Adipose tissue (tissue), 3 donors: Measurements from ENCODE around the gene FAM186B. TPM values are rescaled to one million over a fixed set of nuclear protein-coding genes. Genes with fewer than 3 reads are reported as not detected.

Experiments
- H3K27ac ChIP-seq: one replicate; pipeline ENCODE4 v1.5.1; 2013; ENCODE audit warnings: low read depth, low read length
- WGBS, 3 donors: extraction: QIAGEN DNeasy Blood & Tissue Kit; methylation state at CpG; one replicate each; pipeline ENCODE4 v1.1.7; 2013; 5-methylcytosine and 5-hydroxymethylcytosine counted together
- polyA plus RNA-seq, 3 donors: library from polyadenylated mRNA; stranded (reverse); fragments of 200-250 nt; gene quantifications; one replicate each; pipeline ENCODE4 v1.2.3, GENCODE V29; 2013
- donor health status: healthy with polysubstance abuse.
- donor health status: Bipolar disorder and iron deficiency.
- donor health status: healthy.

Gene FAM186B
- polyA plus RNA-seq, 3 donors, result 0.25 to 1.7 (median 0.67) TPM

- no peak overlapping the region for H3K27ac ChIP-seq
- WGBS, 3 donors, result 62 to 81% (median 64%) methylated on average over 7 of the region's 7 CpGs
These were observed 20.8 kb downstream of the FAM186B start for GRCh38 chr12:49584591-49584990.

GRCh38 chr12:49583366-49584094 is 21.9 kb downstream of the FAM186B start:
- H3K27ac ChIP-seq, result no peak overlapping the region
- WGBS, 3 donors, result 71 to 80% (median 74%) methylated on average over 13 of the region's 13 CpGs

- 29 to 63% (median 47%) methylated on average over 4 of the region's 4 CpGs for WGBS, 3 donors
- no peak overlapping the region for H3K27ac ChIP-seq
These were observed 22.6 kb downstream of the FAM186B start for GRCh38 chr12:49582850-49583249.

- no peak overlapping the region for H3K27ac ChIP-seq
These were observed 23.2 kb downstream of the FAM186B start for GRCh38 chr12:49582201-49582600.

GRCh38 chr12:49580572-49581535 is 24.6 kb downstream of the FAM186B start:
- WGBS, 3 donors, result 27 to 39% (median 39%) methylated on average over 8 of the region's 8 CpGs
- no peak overlapping the region for H3K27ac ChIP-seq

More at GRCh38 chr12:49582201-49582600, 23.2 kb downstream of the FAM186B start:
- WGBS, 3 donors, result 57 to 81% (median 81%) methylated on average over 1 of the region's 1 CpG

- H3K27ac ChIP-seq, result no peak overlapping the region
- 67 to 90% (median 80%) methylated on average over 13 of the region's 13 CpGs for WGBS, 3 donors
These were observed 26.8 kb downstream of the FAM186B start for GRCh38 chr12:49578471-49579112.

GRCh38 chr12:49577589-49578315 is 27.7 kb downstream of the FAM186B start:
- no peak overlapping the region for H3K27ac ChIP-seq
- 74 to 82% (median 79%) methylated on average over 9 of the region's 9 CpGs for WGBS, 3 donors

GRCh38 chr12:49568442-49569162 is 36.8 kb downstream of the FAM186B start:
- WGBS, 3 donors, result 2 to 3% (median 3%) methylated on average over 19 of the region's 19 CpGs

GRCh38 chr12:49567611-49568441 is 37.6 kb downstream of the FAM186B start, which contains the start of gene MCRS1:
Gene MCRS1, minus strand, starts transcription at chr12:49568142. Its CDS starts 1,411 bp downstream, at chr12:49566731.
- whole genome bisulfite sequencing, 3 donors, result 0% methylated on average over 54 of the region's 54 CpGs
- no peak within 1 kb of the TSS for H3K27ac ChIP-seq

More at GRCh38 chr12:49568442-49569162, 36.8 kb downstream of the FAM186B start:
- no peak overlapping the region for H3K27ac ChIP-seq

- WGBS, 3 donors, result 4 to 5% (median 4%) methylated on average over 11 of the region's 11 CpGs
- no peak overlapping the region for H3K27ac ChIP-seq
These were observed 38.2 kb downstream of the FAM186B start for GRCh38 chr12:49567302-49567610.

GRCh38 chr12:49566361-49566760 is 39.1 kb downstream of the FAM186B start:
- 90 to 95% (median 95%) methylated on average over 13 of the region's 13 CpGs for WGBS, 3 donors
- H3K27ac ChIP-seq, result no peak overlapping the region

GRCh38 chr12:49565406-49566265 is 39.8 kb downstream of the FAM186B start:
- WGBS, 3 donors, result 91 to 95% (median 93%) methylated on average over 12 of the region's 12 CpGs

GRCh38 chr12:49564686-49565405 is 40.6 kb downstream of the FAM186B start:
- 70 to 82% (median 70%) methylated on average over 8 of the region's 8 CpGs for WGBS, 3 donors
- H3K27ac ChIP-seq, result no peak overlapping the region

More at GRCh38 chr12:49565406-49566265, 39.8 kb downstream of the FAM186B start:
- H3K27ac ChIP-seq, result no peak overlapping the region

GRCh38 chr12:49563951-49564685 is 41.3 kb downstream of the FAM186B start:
- no peak overlapping the region for H3K27ac ChIP-seq
- 94 to 95% (median 94%) methylated on average over 14 of the region's 14 CpGs for WGBS, 3 donors

- 91 to 93% (median 93%) methylated on average over 6 of the region's 6 CpGs for WGBS, 3 donors
These were observed 42.6 kb downstream of the FAM186B start for GRCh38 chr12:49562831-49563230.

More at GRCh38 chr12:49562831-49563230, 42.6 kb downstream of the FAM186B start:
- H3K27ac ChIP-seq, result no peak overlapping the region
